ENCODE measurements around the gene IGLL5. TPM values are rescaled to one million over a fixed set of nuclear protein-coding genes. Genes with fewer than 3 reads are reported as not detected.

Gene IGLL5
- total and polyA plus RNA-seq, 2 donors (not counting 3 experiments of a cell fraction or from before 2014, with no cell fraction given) = not detected

DNA sequence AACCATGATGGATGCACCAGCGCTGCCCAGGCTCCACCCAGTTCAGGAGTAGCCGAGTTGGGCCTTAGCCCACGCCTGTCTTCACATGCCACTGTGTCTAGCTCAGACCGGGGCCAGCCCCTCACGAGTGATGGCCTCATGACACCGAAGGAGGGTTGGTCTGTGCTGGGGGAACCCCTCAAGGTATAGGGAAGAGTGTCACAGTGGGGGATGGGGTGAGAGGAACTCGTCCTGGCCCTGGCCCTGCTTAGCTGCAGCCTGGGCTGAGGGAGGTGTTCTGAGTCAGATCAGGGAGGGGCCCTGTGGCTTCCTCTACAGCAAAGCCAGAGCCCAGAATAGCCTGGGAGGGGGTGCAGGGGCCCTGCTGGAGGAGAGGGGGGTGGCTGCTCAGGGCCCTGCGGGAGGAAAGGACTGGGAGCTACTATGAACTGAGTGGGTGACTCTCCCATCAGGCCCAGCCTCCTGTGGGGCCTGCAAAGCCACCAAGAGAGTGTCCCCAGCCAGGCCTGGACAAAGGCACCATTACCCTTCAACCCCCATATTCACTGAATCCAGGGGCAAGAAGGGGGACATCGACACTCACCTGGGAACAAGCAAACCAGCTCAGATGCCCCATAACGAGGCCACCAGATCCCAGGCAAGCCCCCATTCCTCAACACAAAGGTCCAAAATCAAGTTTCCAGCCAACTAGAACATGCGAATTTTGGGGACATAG lies 41.2 kb downstream of the IGLL5 start:
- FAIRE-seq (no peak), DNase-seq (ENCODE audit: low read depth, low spot score) (no peak)
- BruUV-seq (replicated peaks) = no TSS peak
- H3K9me3 ChIP-seq (replicated peaks; ENCODE audit: control insufficient read depth, insufficient read depth, low read length) = no peaks in the 10 kb centered on the region
- intact Hi-C loops (cut with micrococcal nuclease) (no loop called here), dilution Hi-C loops (cut with MboI; ENCODE audit: extremely low pct_ligation_motif_present, low sequenced_read_pairs) (no loop called here)
- H3K27me3 ChIP-seq (ENCODE audit: control insufficient read depth in 2 of 2, insufficient read depth in 2 of 2, low read length in 2 of 2) = no peaks in the 10 kb centered on the region
- H4K20me1 ChIP-seq (replicated peaks; ENCODE audit: control insufficient read depth, extremely low read depth, insufficient read depth, low read length) = no peaks in the 10 kb centered on the region
- H3K4me2 ChIP-seq (ENCODE audit: insufficient read depth, low read length) = no peak overlapping the region
- ChIA-PET POLR2A (no interaction called here), CTCF (no interaction called here)
- H3K27ac ChIP-seq (ENCODE audit: insufficient read depth, low read depth, low read length) = no peak overlapping the region
- no peaks in the 10 kb centered on the region for H3K9me1 ChIP-seq (replicated peaks; ENCODE audit: control insufficient read depth, extremely low read depth, insufficient read depth, low read length)
- H3K4me3 ChIP-seq (replicated peaks in 1 of 3; ENCODE audit: insufficient read depth in 1 of 3, low read depth in 1 of 3, low read length in 3 of 3) = no peak overlapping the region
- no peak overlapping the region for H2AFZ ChIP-seq (ENCODE audit: low read depth, low read length)
- no peaks in the 10 kb centered on the region for H3K4me1 ChIP-seq (ENCODE audit: control insufficient read depth, extremely low read depth, insufficient read depth, low read length)
- TF ChIP-seq POLR2A (IDR thresholded peaks at IDR 0.05; ENCODE audit: low read depth, low read length) (no peak), JUN (IDR thresholded peaks at IDR 0.05; ENCODE audit: borderline replicate concordance, insufficient read depth, insufficient read length, low read depth) (no peak), POLR2AphosphoS5 (IDR thresholded peaks at IDR 0.05; ENCODE audit: insufficient read depth, low read depth, low read length) (no peak), CTCF (IDR thresholded peaks at IDR 0.05; ENCODE audit: extremely low read depth in 1 of 2, insufficient read depth in 1 of 2, low read depth in 1 of 2, low read length in 2 of 2) (no peak), GATA2 (IDR thresholded peaks at IDR 0.05; ENCODE audit: insufficient read depth, insufficient read length, low read depth, low read length) (no peak), MAX (IDR thresholded peaks at IDR 0.05; ENCODE audit: insufficient read depth, insufficient read length) (no peak), EZH2 (IDR thresholded peaks at IDR 0.05; ENCODE audit: borderline replicate concordance, low read depth, low read length, severe bottlenecking) (no peak), MYC (IDR thresholded peaks at IDR 0.05; ENCODE audit: low read depth, low read length) (no peak), FOS (IDR thresholded peaks at IDR 0.05; ENCODE audit: borderline replicate concordance, insufficient read depth, low read length) (no peak)
- H3K36me3 ChIP-seq (ENCODE audit: control insufficient read depth in 2 of 2, extremely low read depth in 1 of 2, insufficient read depth in 2 of 2, low read length in 2 of 2) = no peaks in the 10 kb centered on the region
- no peaks in the 10 kb centered on the region for H3K79me2 ChIP-seq (ENCODE audit: control insufficient read depth, insufficient read depth, low read length)
- no peak overlapping the region for H3K9ac ChIP-seq (replicated peaks; ENCODE audit: extremely low read depth, insufficient read depth, low read length)

Measured in endothelial cell of umbilical vein (primary cell).